Measurements from ENCODE around the gene EPHA4.
A peak's percentile ranks its signal among the peaks of the same experiment; 100 is the strongest.

The EPHA4 gene

GRCh38 chr2:221572219-221572820 is at the start of gene EPHA4:
EPHA4 (minus strand) TSS chr2:221572304; CDS start chr2:221572248, 56 bp downstream.
- DNase-seq = peak in 1 of 2 experiments; percentile 69

GRCh38 chr2:221618007-221618406 is 45.9 kb upstream of the EPHA4 start:
- DNase-seq = no peak

GRCh38 chr2:221616561-221616960 is 44.5 kb upstream of the EPHA4 start:
- DNase-seq = no peak

GRCh38 chr2:221614274-221614673 is 42.2 kb upstream of the EPHA4 start:
- DNase-seq = no peak

GRCh38 chr2:221612800-221613199 is 40.7 kb upstream of the EPHA4 start:
- DNase-seq = no peak

- no peak for DNase-seq
Measured at GRCh38 chr2:221612161-221612560, 40.1 kb upstream of the EPHA4 start.

- DNase-seq = no peak
Measured at GRCh38 chr2:221610675-221611074, 38.6 kb upstream of the EPHA4 start.

GRCh38 chr2:221610255-221610654 is 38.2 kb upstream of the EPHA4 start:
- no peak for DNase-seq

- no peak for DNase-seq
Measured at GRCh38 chr2:221608442-221608841, 36.3 kb upstream of the EPHA4 start.

GRCh38 chr2:221606424-221606823 is 34.3 kb upstream of the EPHA4 start:
- no peak for DNase-seq

- DNase-seq = no peak
Measured at GRCh38 chr2:221605751-221606240, 33.7 kb upstream of the EPHA4 start.

- no peak for DNase-seq
Measured at GRCh38 chr2:221602938-221603337, 30.8 kb upstream of the EPHA4 start.

- DNase-seq = no peak
Measured at GRCh38 chr2:221601376-221601775, 29.3 kb upstream of the EPHA4 start.

- no peak for DNase-seq
Measured at GRCh38 chr2:221600388-221600787, 28.3 kb upstream of the EPHA4 start.

- DNase-seq = no peak
Measured at GRCh38 chr2:221596192-221596591, 24.1 kb upstream of the EPHA4 start.

GRCh38 chr2:221590861-221591365 is 18.8 kb upstream of the EPHA4 start:
- no peak for DNase-seq

GRCh38 chr2:221589696-221590095 is 17.6 kb upstream of the EPHA4 start:
- no peak for DNase-seq

GRCh38 chr2:221588306-221588985 is 16.3 kb upstream of the EPHA4 start:
- no peak for DNase-seq

- DNase-seq = no peak
Measured at GRCh38 chr2:221581986-221582385, 9.9 kb upstream of the EPHA4 start.

GRCh38 chr2:221574231-221574570 is 2.1 kb upstream of the EPHA4 start:
- DNase-seq = no peak

GRCh38 chr2:221573430-221574230 is 1.5 kb upstream of the EPHA4 start:
- peak; percentile 11 to 43 for DNase-seq

GRCh38 chr2:221572821-221573429 is 821 bp upstream of the EPHA4 start:
- no peak for DNase-seq

GRCh38 chr2:221571551-221572218 is 419 bp downstream of the EPHA4 start:
- DNase-seq = no peak
